A549 (cell line): Measurements from ENCODE around the gene ZNF786.

Experiments
- CEBPB ChIP-seq, 2 experiments: fragments of >200 bp in 1 of 2; sonication (Bioruptor Twin) in 1 of 2; formaldehyde crosslinking in 1 of 2; IDR thresholded peaks; 2 replicates each; pipeline ENCODE4 v1.6.1; 2012 to 2016
- CHD4 ChIP-seq: fragments of 200-600 bp; sonication (generic); IDR thresholded peaks from 2 replicates; pipeline ENCODE4 v1.6.1; 2016; ENCODE audit warnings: antibody characterized with exemption, mild to moderate bottlenecking, borderline replicate concordance
- CTCF ChIP-seq: fragments of >200 bp; sonication (Bioruptor Twin); formaldehyde crosslinking; IDR thresholded peaks from 3 replicates; pipeline ENCODE4 v1.5.1; 2016
- KDM1A ChIP-seq: fragments of 200-600 bp; sonication (generic); IDR thresholded peaks from 2 replicates; pipeline ENCODE4 v1.6.1; 2016; ENCODE audit warnings: low read depth, mild to moderate bottlenecking
- MAX ChIP-seq: IDR thresholded peaks from 2 replicates; pipeline ENCODE4 v1.6.1; 2012
- MAZ ChIP-seq: fragments of 150-350 bp; IDR thresholded peaks from 2 replicates; pipeline ENCODE4 v1.6.1; 2014; ENCODE audit warnings: antibody characterized with exemption, low read depth, low read length, borderline replicate concordance
- POLR2A ChIP-seq: IDR thresholded peaks from 2 replicates; pipeline ENCODE4 v1.6.1; 2012; ENCODE audit warnings: mild to moderate bottlenecking, low read length
- RAD21 ChIP-seq, 2 experiments: fragments of >200 bp in 1 of 2; sonication (Bioruptor Twin) in 1 of 2; formaldehyde crosslinking in 1 of 2; IDR thresholded peaks in 1 of 2; conservative IDR thresholded peaks in 1 of 2; 2 replicates in 1 of 2; 3 replicates in 1 of 2; pipeline ENCODE4 v1.6.1; 2012 to 2018; ENCODE audit warnings: inconsistent platforms in 1 of 2
- RCOR1 ChIP-seq: fragments of 150-350 bp; IDR thresholded peaks from 2 replicates; pipeline ENCODE4 v1.6.1; 2014; ENCODE audit warnings: antibody characterized with exemption, low read length, low read depth
- REST ChIP-seq: fragments of 200-600 bp; sonication (generic); IDR thresholded peaks from 2 replicates; pipeline ENCODE4 v1.6.1; 2016; ENCODE audit warnings: antibody characterized with exemption, mild to moderate bottlenecking, moderate library complexity

- TF ChIP-seq CTCF (no peak), POLR2A (no peak), RAD21 (conservative IDR thresholded peaks at IDR 0.05 in 1 of 2, IDR thresholded peaks at IDR 0.05 in 1 of 2) (no peak), RCOR1 (no peak), KDM1A (no peak), CEBPB (IDR thresholded peaks at IDR 0.05) (no peak), CHD4 (no peak), REST (no peak), MAX (no peak), MAZ (no peak)
Measured at GRCh38 chr7:149048805-149049204, 41.7 kb downstream of the ZNF786 start.
